Endothelial cell of umbilical vein (primary cell): ENCODE data around the gene LRRC61.

ENCODE experiments used
- CTCF ChIP-seq, 2 donors: IDR thresholded peaks; 1 replicate in 1 of 2; 2 replicates in 1 of 2; pipeline ENCODE4 v1.5.1; 2011; ENCODE audit warnings: low read length in 2 of 2, mild to moderate bottlenecking in 2 of 2, moderate library complexity in 2 of 2, control low read depth in 1 of 2, inconsistent platforms in 1 of 2, low read depth in 1 of 2; ENCODE audit not compliant: insufficient read depth in 1 of 2; ENCODE audit errors: extremely low read depth in 1 of 2
- JUN ChIP-seq: IDR thresholded peaks from 2 replicates; pipeline ENCODE4 v1.6.1; 2011; ENCODE audit warnings: borderline replicate concordance, low read depth; ENCODE audit not compliant: insufficient read length, insufficient read depth
- POLR2A ChIP-seq: IDR thresholded peaks from 2 replicates; pipeline ENCODE4 v1.6.1; 2012; ENCODE audit warnings: low read depth, mild to moderate bottlenecking, control low read depth, low read length
- POLR2AphosphoS5 ChIP-seq: IDR thresholded peaks from 2 replicates; pipeline ENCODE4 v1.6.1; 2012; ENCODE audit warnings: low read depth, mild to moderate bottlenecking, control low read depth, low read length, moderate library complexity; ENCODE audit not compliant: insufficient read depth

GRCh38 chr7:150367677-150368095, 44.5 kb downstream of the LRRC61 start:
- TF ChIP-seq POLR2AphosphoS5, result no peak
- no peak for TF ChIP-seq POLR2A
- no peak for TF ChIP-seq CTCF (IDR thresholded peaks at IDR 0.05; ENCODE audit: extremely low read depth in 1 of 2, insufficient read depth in 1 of 2, low read depth in 1 of 2, low read length in 2 of 2)
- TF ChIP-seq JUN, result no peak
